Measurements from ENCODE around the gene IRS2. TPM values are rescaled to one million over a fixed set of nuclear protein-coding genes. Genes with fewer than 3 reads are reported as not detected.

Gene IRS2
- total and polyA plus RNA-seq, 2 experiments from 2014 or later, result 3.6 to 14.5 TPM

- Histone ChIP-seq H2AFZ (no peak overlapping the region), H3K4me2 (no peak overlapping the region), H3K27me3 (ENCODE audit: insufficient read depth) (peaks cover 4% of the 10 kb centered on the region; the same call in 1 of the 2 replicates), H4K20me1 (replicated peaks; ENCODE audit: insufficient read depth) (no peaks in the 10 kb centered on the region; the same call in 1 of the 2 replicates), H3K9me2 (ENCODE audit: insufficient read depth) (no peaks in the 10 kb centered on the region), H3K4me3 (no peak overlapping the region), H3K27ac (ENCODE audit: low read depth) (no peak overlapping the region), H3K4me1 (ENCODE audit: insufficient read depth) (peaks cover 4% of the 10 kb centered on the region; the same call in 1 of the 2 replicates), H3K79me2 (replicated peaks; ENCODE audit: insufficient read depth) (no peaks in the 10 kb centered on the region; the same call in 1 of the 2 replicates), H3K36me3 (ENCODE audit: insufficient read depth) (no peaks in the 10 kb centered on the region), H3F3A (replicated peaks; ENCODE audit: low read depth) (no peaks in the 10 kb centered on the region)
- Mint-ChIP-seq H3K4me1 (peaks cover 17% of the 10 kb centered on the region), H3K9me3 (no peaks in the 10 kb centered on the region), H3K36me3 (ENCODE audit: low read depth) (no peaks in the 10 kb centered on the region), H3K27ac (no peak overlapping the region), H3K4me3 (no peak overlapping the region), H3K27me3 (ENCODE audit: insufficient read depth, low read depth, poor library complexity) (peaks cover 1% of the 10 kb centered on the region)
- TF ChIP-seq POLR2AphosphoS5 (IDR thresholded peaks at IDR 0.05; ENCODE audit: low read depth), result no peak
- ATAC-seq, result no peak
- no peak for DNase-seq (ENCODE audit: low spot score)
Observed at GRCh38 chr13:109790086-109790485, 3.7 kb upstream of the IRS2 start.

GRCh38 chr13:109789262-109789661, 2.9 kb upstream of the IRS2 start:
- TF ChIP-seq EZH2phosphoT487 (IDR thresholded peaks at IDR 0.05; ENCODE audit: unreplicated experiment) (no peak), POLR2AphosphoS5 (IDR thresholded peaks at IDR 0.05; ENCODE audit: low read depth) (no peak), ZNF462 (CRISPR knock-in tag; IDR thresholded peaks at IDR 0.05) (no peak), JUNB (IDR thresholded peaks at IDR 0.05; ENCODE audit: unreplicated experiment) (no peak), REST (IDR thresholded peaks at IDR 0.05; ENCODE audit: unreplicated experiment) (no peak)
- Mint-ChIP-seq H3K27me3 (ENCODE audit: insufficient read depth, low read depth, poor library complexity) (peaks cover 1% of the 10 kb centered on the region), H3K36me3 (ENCODE audit: low read depth) (no peaks in the 10 kb centered on the region), H3K4me1 (peaks cover 17% of the 10 kb centered on the region), H3K27ac (no peak overlapping the region), H3K4me3 (no peak overlapping the region), H3K9me3 (no peaks in the 10 kb centered on the region)
- no peaks in the 10 kb centered on the region for H3F3A ChIP-seq (replicated peaks; ENCODE audit: low read depth)
- H4K20me1 ChIP-seq (replicated peaks; ENCODE audit: insufficient read depth), result no peaks in the 10 kb centered on the region; the same call in none of the 2 replicates
- H3K79me2 ChIP-seq (replicated peaks; ENCODE audit: insufficient read depth), result no peaks in the 10 kb centered on the region; the same call in 1 of the 2 replicates
- H3K4me1 ChIP-seq (ENCODE audit: insufficient read depth), result peaks cover 4% of the 10 kb centered on the region; the same call in 1 of the 2 replicates
- H3K27me3 ChIP-seq (ENCODE audit: insufficient read depth), result peaks cover 4% of the 10 kb centered on the region; the same call in 1 of the 2 replicates
- no peak for ATAC-seq
- H2AFZ ChIP-seq, result no peak overlapping the region
- H3K36me3 ChIP-seq (ENCODE audit: insufficient read depth), result no peaks in the 10 kb centered on the region
- H3K9me2 ChIP-seq (ENCODE audit: insufficient read depth), result no peaks in the 10 kb centered on the region
- no peak overlapping the region for H3K4me2 ChIP-seq
- H3K4me3 ChIP-seq, result no peak overlapping the region
- H3K27ac ChIP-seq (ENCODE audit: low read depth), result no peak overlapping the region
- no peak for DNase-seq (ENCODE audit: low spot score)

Data from GM23338 (cell line).